Smooth muscle cell (in vitro differentiated cells): ENCODE results near the gene EIF4EBP3. TPM values are rescaled to one million over a fixed set of nuclear protein-coding genes. Genes with fewer than 3 reads are reported as not detected.

Experiments
- DNase-seq: peaks from one replicate; lab custom pipeline; 2025; ENCODE audit not compliant: unreplicated experiment; lab: John Stamatoyannopoulos, UW
- H2AFZ ChIP-seq: fragments of 200-600 bp; sonication (generic); 2 replicates; pipeline ENCODE4 v1.6.0; 2016; ENCODE audit warnings: antibody characterized with exemption, low read depth, mild to moderate bottlenecking
- H3F3A ChIP-seq: fragments of 200-600 bp; sonication (generic); 2 replicates; pipeline ENCODE4 v1.6.0; 2017; ENCODE audit warnings: antibody characterized with exemption, low read depth
- H3K27ac ChIP-seq: fragments of 200-600 bp; sonication (generic); 2 replicates; pipeline ENCODE4 v1.5.1; 2016; ENCODE audit warnings: low read depth, mild to moderate bottlenecking
- H3K27me3 ChIP-seq: fragments of 200-600 bp; sonication (generic); 2 replicates; pipeline ENCODE4 v1.6.1; 2016; ENCODE audit warnings: low read depth, mild to moderate bottlenecking
- H3K36me3 ChIP-seq: fragments of 200-600 bp; sonication (generic); 2 replicates; pipeline ENCODE4 v1.5.1; 2016; ENCODE audit warnings: low read depth
- H3K4me1 ChIP-seq: fragments of 200-600 bp; sonication (generic); 2 replicates; pipeline ENCODE4 v1.5.1; 2016; ENCODE audit warnings: low read depth
- H3K4me2 ChIP-seq: fragments of 200-600 bp; sonication (generic); 2 replicates; pipeline ENCODE4 v1.6.0; 2016; ENCODE audit warnings: mild to moderate bottlenecking
- H3K4me3 ChIP-seq: fragments of 200-600 bp; sonication (generic); 2 replicates; pipeline ENCODE4 v1.5.1; 2016; ENCODE audit warnings: mild to moderate bottlenecking
- H3K79me2 ChIP-seq: fragments of 200-600 bp; sonication (generic); 2 replicates; pipeline ENCODE4 v1.6.0; 2016; ENCODE audit warnings: low read depth, mild to moderate bottlenecking
- H3K9ac ChIP-seq: fragments of 200-600 bp; sonication (generic); 2 replicates; pipeline ENCODE4 v1.6.0; 2016; ENCODE audit warnings: low read depth
- H3K9me3 ChIP-seq: fragments of 200-600 bp; sonication (generic); replicated peaks from 2 replicates; pipeline ENCODE4 v1.5.1; 2016; ENCODE audit warnings: low read depth
- H4K20me1 ChIP-seq: fragments of 200-600 bp; sonication (generic); 2 replicates; pipeline ENCODE4 v1.6.0; 2016; ENCODE audit warnings: low read depth
- CTCF ChIP-seq: fragments of 200-600 bp; sonication (generic); IDR thresholded peaks from 2 replicates; pipeline ENCODE4 v1.5.1; 2017; ENCODE audit warnings: borderline replicate concordance, mild to moderate bottlenecking, antibody characterized with exemption; ENCODE audit not compliant: insufficient read depth, poor library complexity, severe bottlenecking
- WGBS: methylation state at CpG from one replicate; pipeline ENCODE4 v1.1.7; 2016; ENCODE audit warnings: low lambda C conversion rate; 5-methylcytosine and 5-hydroxymethylcytosine counted together
- polyA plus RNA-seq: library from polyadenylated mRNA; unstranded; fragments of >200 nt; fragmentation: Nextera tagmentation; extraction: Ambion mirVana; gene quantifications from 2 replicates; pipeline ENCODE4 v1.2.1, GENCODE V29; 2016
- total RNA-seq: library from RNA; depleted of rRNA; stranded (reverse); fragments of >200 nt; gene quantifications from 2 replicates; pipeline ENCODE4 v1.2.3, GENCODE V29; 2014

EIF4EBP3 gene
- total and polyA plus RNA-seq, 2 experiments from 2014 or later: 3.4 TPM; not detected in 1

GRCh38 chr5:140557136-140557805, 9.8 kb downstream of the EIF4EBP3 start, which contains the start of gene SRA1:
SRA1 (minus strand) TSS chr5:140557473; CDS start chr5:140557452, 21 bp downstream.
- peaks cover 17% of the 10 kb centered on the region for H3K4me1 ChIP-seq
- no peaks in the 10 kb centered on the region for H3K36me3 ChIP-seq
- no peaks in the 10 kb centered on the region for H3K9me3 ChIP-seq
- peak within 1 kb of the TSS; percentile 98 for H3K9ac ChIP-seq
- 2% methylated on average over 46 of the region's 46 CpGs for WGBS
- H3K79me2 ChIP-seq: peaks cover 47% of the 10 kb centered on the region
- DNase-seq: peak; percentile 67
- peaks cover 38% of the 10 kb centered on the region for H4K20me1 ChIP-seq
- peak within 1 kb of the TSS; percentile 100 for H3K4me2 ChIP-seq
- no peak for TF ChIP-seq CTCF
- H2AFZ ChIP-seq: peak within 1 kb of the TSS; percentile 2
- H3K4me3 ChIP-seq: peak within 1 kb of the TSS; percentile 79
- no peaks in the 10 kb centered on the region for H3K27me3 ChIP-seq
- H3F3A ChIP-seq: no peaks in the 10 kb centered on the region
- H3K27ac ChIP-seq: peak within 1 kb of the TSS; percentile 86

DNA sequence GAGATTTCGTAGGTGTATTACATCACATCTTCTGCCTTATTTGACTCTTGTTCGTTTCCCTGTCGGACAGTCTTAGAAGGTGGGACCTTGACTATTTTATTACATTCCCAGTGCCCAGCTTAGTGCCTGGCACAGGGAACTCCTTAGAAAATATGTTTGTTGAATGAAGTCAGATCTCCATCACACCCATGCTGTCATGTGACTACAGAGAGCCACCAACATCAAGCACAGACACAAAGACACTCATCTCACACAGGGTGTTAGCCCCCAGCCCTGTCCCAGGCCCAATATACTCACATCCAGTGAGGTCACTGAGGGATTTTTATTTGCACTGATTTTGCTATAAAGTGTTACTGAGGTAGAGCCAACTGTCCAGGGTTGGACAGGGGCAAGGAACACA, 10.5 kb downstream of the EIF4EBP3 start:
- peak overlapping the region; percentile 79 for H3K4me3 ChIP-seq

DNA sequence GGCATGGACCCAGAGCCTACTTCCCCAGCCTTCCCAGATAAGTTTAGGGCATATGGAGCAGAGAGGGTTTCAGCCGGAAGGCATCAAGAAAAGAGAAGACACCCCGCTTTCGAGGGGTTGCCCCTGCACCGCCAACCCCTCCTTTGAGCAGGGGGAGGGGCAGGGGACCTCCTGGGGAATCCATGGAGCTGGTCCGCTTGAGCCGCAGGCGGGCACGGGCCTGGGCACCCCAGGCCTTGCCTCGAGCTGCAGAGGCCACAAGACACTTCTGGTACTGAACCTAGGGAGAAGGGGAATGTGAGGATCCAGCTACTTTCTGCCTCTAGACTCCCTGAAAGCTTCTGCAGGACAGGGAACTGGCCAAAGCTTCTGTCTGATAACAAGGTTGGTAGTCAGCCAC, 11.1 kb downstream of the EIF4EBP3 start:
- Histone ChIP-seq H3K4me2 (no peak overlapping the region), H3K9me3 (no peaks in the 10 kb centered on the region), H3F3A (no peaks in the 10 kb centered on the region), H4K20me1 (peaks cover 26% of the 10 kb centered on the region), H2AFZ (no peak overlapping the region), H3K79me2 (peaks cover 43% of the 10 kb centered on the region), H3K27ac (peak overlapping the region; percentile 86), H3K9ac (no peak overlapping the region), H3K27me3 (no peaks in the 10 kb centered on the region), H3K4me1 (peaks cover 20% of the 10 kb centered on the region), H3K4me3 (no peak overlapping the region), H3K36me3 (no peaks in the 10 kb centered on the region)
- no peak for DNase-seq
- WGBS: 96% methylated on average over 9 of the region's 9 CpGs
- TF ChIP-seq CTCF: no peak

More for the DNA sequence above, 10.5 kb downstream of the EIF4EBP3 start:
- peaks cover 32% of the 10 kb centered on the region for H4K20me1 ChIP-seq
- H3F3A ChIP-seq: no peaks in the 10 kb centered on the region
- no peaks in the 10 kb centered on the region for H3K9me3 ChIP-seq
- WGBS: 96% methylated on average over 3 of the region's 3 CpGs
- H2AFZ ChIP-seq: no peak overlapping the region
- H3K36me3 ChIP-seq: no peaks in the 10 kb centered on the region
- peak overlapping the region; percentile 86 for H3K27ac ChIP-seq
- peak overlapping the region; percentile 98 for H3K9ac ChIP-seq
- TF ChIP-seq CTCF: no peak
- H3K4me1 ChIP-seq: peaks cover 17% of the 10 kb centered on the region
- peaks cover 43% of the 10 kb centered on the region for H3K79me2 ChIP-seq
- peak overlapping the region; percentile 100 for H3K4me2 ChIP-seq
- no peak for DNase-seq
- H3K27me3 ChIP-seq: no peaks in the 10 kb centered on the region

DNA sequence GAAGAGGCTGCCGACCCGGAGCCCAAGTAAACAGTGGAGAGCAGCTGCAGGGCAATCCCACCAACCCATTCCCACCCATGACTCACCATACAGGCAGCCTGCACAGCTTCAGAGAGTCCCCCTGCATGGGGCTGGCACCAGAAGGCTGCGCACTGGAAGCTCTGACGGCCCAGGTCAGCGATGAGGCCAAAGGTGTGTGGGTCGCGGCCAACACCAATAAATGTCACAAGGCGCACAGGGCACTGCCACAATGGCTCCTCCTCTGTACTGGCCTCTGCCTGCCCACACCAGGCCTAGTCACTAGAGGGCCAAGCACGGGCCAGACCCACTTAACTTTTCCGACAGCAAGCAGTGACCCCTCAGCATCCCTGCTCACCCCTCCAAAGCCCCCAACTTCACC, 12.8 kb downstream of the EIF4EBP3 start:
- Histone ChIP-seq H3K27ac (no peak overlapping the region), H3F3A (no peaks in the 10 kb centered on the region), H3K79me2 (peaks cover 32% of the 10 kb centered on the region), H3K4me3 (no peak overlapping the region), H3K9ac (no peak overlapping the region), H4K20me1 (peaks cover 9% of the 10 kb centered on the region), H3K27me3 (no peaks in the 10 kb centered on the region), H2AFZ (no peak overlapping the region), H3K9me3 (no peaks in the 10 kb centered on the region), H3K4me2 (no peak overlapping the region), H3K4me1 (peaks cover 18% of the 10 kb centered on the region), H3K36me3 (no peaks in the 10 kb centered on the region)
- no peak for TF ChIP-seq CTCF
- no peak for DNase-seq
- WGBS: 91% methylated on average over 10 of the region's 10 CpGs
